ENCODE data around the gene ASTN2.
"Not testable (repeated sequence)": the region's sequence is repeated elsewhere in the genome, so short reads cannot be mapped to it uniquely, and the experiment has no call there.

The ASTN2 gene

GRCh38 chr9:116924462-116925110 is 490.3 kb downstream of the ASTN2 start:
- no peak for DNase-seq (ENCODE audit: low read depth in 2 of 2)

- DNase-seq (ENCODE audit: low read depth in 2 of 2): not testable (repeated sequence)
Measured at GRCh38 chr9:116917895-116918508, 496.9 kb downstream of the ASTN2 start.

GRCh38 chr9:116913536-116913935 is 501.3 kb downstream of the ASTN2 start:
- no peak for DNase-seq (ENCODE audit: low read depth in 2 of 2)

GRCh38 chr9:116910201-116910600 is 504.7 kb downstream of the ASTN2 start:
- DNase-seq (ENCODE audit: low read depth in 2 of 2): no peak

GRCh38 chr9:116907989-116908388 is 506.9 kb downstream of the ASTN2 start:
- DNase-seq (ENCODE audit: low read depth in 2 of 2): no peak

GRCh38 chr9:116905171-116905588 is 509.7 kb downstream of the ASTN2 start:
- DNase-seq (ENCODE audit: low read depth in 2 of 2): no peak

- DNase-seq (ENCODE audit: low read depth in 2 of 2): no peak
Measured at GRCh38 chr9:116904165-116904564, 510.7 kb downstream of the ASTN2 start.

- DNase-seq (ENCODE audit: low read depth in 2 of 2): no peak
Measured at GRCh38 chr9:116901260-116901659, 513.6 kb downstream of the ASTN2 start.

- DNase-seq (ENCODE audit: low read depth in 2 of 2): no peak
Measured at GRCh38 chr9:116900543-116900942, 514.3 kb downstream of the ASTN2 start.

GRCh38 chr9:116900007-116900367 is 514.9 kb downstream of the ASTN2 start:
- no peak for DNase-seq (ENCODE audit: low read depth in 2 of 2)

- DNase-seq (ENCODE audit: low read depth in 2 of 2): no peak
Measured at GRCh38 chr9:116899337-116900006, 515.4 kb downstream of the ASTN2 start.

GRCh38 chr9:116898131-116898530 is 516.7 kb downstream of the ASTN2 start:
- not testable (repeated sequence) for DNase-seq (ENCODE audit: low read depth in 2 of 2)

GRCh38 chr9:116897201-116897600 is 517.7 kb downstream of the ASTN2 start:
- DNase-seq (ENCODE audit: low read depth in 2 of 2): no peak

- DNase-seq (ENCODE audit: low read depth in 2 of 2): no peak
Measured at GRCh38 chr9:116895961-116896360, 518.9 kb downstream of the ASTN2 start.

- DNase-seq (ENCODE audit: low read depth in 2 of 2): no peak
Measured at GRCh38 chr9:116891424-116891823, 523.4 kb downstream of the ASTN2 start.

GRCh38 chr9:116888476-116888875 is 526.4 kb downstream of the ASTN2 start:
- not testable (repeated sequence) for DNase-seq (ENCODE audit: low read depth in 2 of 2)

- DNase-seq (ENCODE audit: low read depth in 2 of 2): no peak
Measured at GRCh38 chr9:116888066-116888465, 526.8 kb downstream of the ASTN2 start.

- DNase-seq (ENCODE audit: low read depth in 2 of 2): no peak
Measured at GRCh38 chr9:116883676-116884075, 531.2 kb downstream of the ASTN2 start.

GRCh38 chr9:116877072-116877471 is 537.8 kb downstream of the ASTN2 start:
- no peak for DNase-seq (ENCODE audit: low read depth in 2 of 2)

- no peak for DNase-seq (ENCODE audit: low read depth in 2 of 2)
Measured at GRCh38 chr9:116875576-116875975, 539.3 kb downstream of the ASTN2 start.

GRCh38 chr9:116873937-116874914 is 540.6 kb downstream of the ASTN2 start:
- no peak for DNase-seq (ENCODE audit: low read depth in 2 of 2)

- DNase-seq (ENCODE audit: low read depth in 2 of 2): no peak
Measured at GRCh38 chr9:116873491-116873890, 541.4 kb downstream of the ASTN2 start.
